ENCODE results near the gene PPP6R3. TPM values are rescaled to one million over a fixed set of nuclear protein-coding genes. Genes with fewer than 3 reads are reported as not detected.

The PPP6R3 gene
- total RNA-seq, 1 donor from 2014 or later = 121 TPM

DNA sequence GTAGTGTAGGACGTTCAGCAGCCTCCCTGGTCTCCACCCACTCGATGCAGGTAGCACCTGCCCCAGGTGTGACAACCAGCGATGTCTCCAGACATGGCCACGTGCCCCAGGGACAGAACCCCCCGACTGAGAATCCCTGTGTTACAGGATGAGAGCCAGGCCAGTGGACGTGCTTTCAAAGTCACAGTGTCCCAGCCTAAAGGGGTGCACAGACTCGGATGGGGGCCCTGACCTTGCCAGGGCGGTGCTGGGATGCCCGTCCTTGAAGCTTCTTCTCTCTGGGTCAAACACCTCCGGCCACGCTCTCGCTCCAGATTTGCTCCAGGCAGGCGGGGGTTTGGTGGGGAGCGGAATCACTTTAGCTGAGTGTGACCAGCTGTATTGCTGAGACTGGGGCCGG, 200.5 kb downstream of the PPP6R3 start:
- no peaks in the 10 kb centered on the region for H3K27me3 ChIP-seq
- TF ChIP-seq POLR2A (IDR thresholded peaks at IDR 0.05) (no peak), POLR2AphosphoS5 (IDR thresholded peaks at IDR 0.05; ENCODE audit: insufficient read depth in 1 of 2, low read depth in 1 of 2) (no peak)
- TF ChIP-seq, protein P1, sequence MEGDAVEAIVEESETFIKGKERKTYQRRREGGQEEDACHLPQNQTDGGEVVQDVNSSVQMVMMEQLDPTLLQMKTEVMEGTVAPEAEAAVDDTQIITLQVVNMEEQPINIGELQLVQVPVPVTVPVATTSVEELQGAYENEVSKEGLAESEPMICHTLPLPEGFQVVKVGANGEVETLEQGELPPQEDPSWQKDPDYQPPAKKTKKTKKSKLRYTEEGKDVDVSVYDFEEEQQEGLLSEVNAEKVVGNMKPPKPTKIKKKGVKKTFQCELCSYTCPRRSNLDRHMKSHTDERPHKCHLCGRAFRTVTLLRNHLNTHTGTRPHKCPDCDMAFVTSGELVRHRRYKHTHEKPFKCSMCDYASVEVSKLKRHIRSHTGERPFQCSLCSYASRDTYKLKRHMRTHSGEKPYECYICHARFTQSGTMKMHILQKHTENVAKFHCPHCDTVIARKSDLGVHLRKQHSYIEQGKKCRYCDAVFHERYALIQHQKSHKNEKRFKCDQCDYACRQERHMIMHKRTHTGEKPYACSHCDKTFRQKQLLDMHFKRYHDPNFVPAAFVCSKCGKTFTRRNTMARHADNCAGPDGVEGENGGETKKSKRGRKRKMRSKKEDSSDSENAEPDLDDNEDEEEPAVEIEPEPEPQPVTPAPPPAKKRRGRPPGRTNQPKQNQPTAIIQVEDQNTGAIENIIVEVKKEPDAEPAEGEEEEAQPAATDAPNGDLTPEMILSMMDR (IDR thresholded peaks at IDR 0.05) = no peak
- intact Hi-C loops (cut with DNase I) = no loop called here
- no peak overlapping the region for H3K27ac ChIP-seq
- DNase-seq (ENCODE audit: extremely low spot score in 2 of 2) = no peak
- H3K36me3 ChIP-seq = no peaks in the 10 kb centered on the region
- H3K4me1 ChIP-seq = peaks cover 13% of the 10 kb centered on the region
- no peaks in the 10 kb centered on the region for H3K9me3 ChIP-seq
- H3K4me3 ChIP-seq = no peak overlapping the region

DNA sequence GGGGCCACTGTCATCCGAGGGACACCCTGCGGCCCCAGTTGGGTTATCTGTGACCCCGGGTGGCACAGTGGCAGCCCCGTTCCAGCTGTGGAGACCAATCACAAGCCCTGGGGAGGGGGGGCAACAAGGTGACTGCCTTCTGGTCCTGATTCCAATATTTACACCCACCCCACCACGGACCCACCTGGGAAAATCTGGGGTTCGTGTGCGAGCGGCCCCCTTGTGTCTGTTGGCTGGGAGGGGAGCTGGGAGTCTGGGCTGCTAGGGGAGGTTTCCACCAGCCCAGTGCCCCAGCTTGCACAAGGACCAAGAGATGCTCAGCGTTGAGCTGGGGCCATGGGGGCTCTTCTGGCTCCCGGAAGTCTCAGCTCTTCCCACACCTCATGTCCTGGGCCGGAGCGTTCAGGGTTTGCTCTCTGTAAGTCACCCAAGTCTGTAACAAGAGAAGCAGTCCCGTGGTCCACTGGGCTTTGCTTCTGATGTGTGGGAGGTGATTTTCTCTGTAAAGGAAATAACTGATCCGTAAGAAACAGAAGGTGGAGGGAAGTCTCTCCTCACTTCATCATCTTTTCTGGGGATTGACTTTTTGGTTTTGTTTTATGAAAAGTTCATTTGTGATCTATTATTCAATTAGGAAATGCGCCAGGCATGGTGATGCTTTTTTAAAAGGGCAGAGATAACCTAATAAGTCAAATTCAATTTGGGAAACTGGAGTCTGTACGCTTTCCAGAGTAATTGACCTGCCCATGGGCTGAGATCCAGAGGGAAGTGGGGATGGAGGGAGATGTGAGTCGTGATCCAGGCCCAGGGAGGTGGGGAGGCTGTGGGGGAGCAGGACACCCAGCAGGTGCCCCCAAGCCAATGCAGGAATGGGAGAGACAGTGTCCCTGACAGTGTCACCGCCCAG, 201.4 kb downstream of the PPP6R3 start:
- Histone ChIP-seq H3K27me3 (no peaks in the 10 kb centered on the region), H3K9me3 (no peaks in the 10 kb centered on the region), H3K4me1 (peaks cover 13% of the 10 kb centered on the region), H3K4me3 (no peak overlapping the region), H3K27ac (no peak overlapping the region), H3K36me3 (no peaks in the 10 kb centered on the region)
- intact Hi-C loops (cut with DNase I) = no loop called here
- TF ChIP-seq, protein P1 (IDR thresholded peaks at IDR 0.05) = no peak
- TF ChIP-seq POLR2AphosphoS5 (IDR thresholded peaks at IDR 0.05; ENCODE audit: insufficient read depth in 1 of 2, low read depth in 1 of 2) = no peak
- TF ChIP-seq POLR2A (IDR thresholded peaks at IDR 0.05) = no peak
- DNase-seq (ENCODE audit: extremely low spot score in 2 of 2) = no peak

DNA sequence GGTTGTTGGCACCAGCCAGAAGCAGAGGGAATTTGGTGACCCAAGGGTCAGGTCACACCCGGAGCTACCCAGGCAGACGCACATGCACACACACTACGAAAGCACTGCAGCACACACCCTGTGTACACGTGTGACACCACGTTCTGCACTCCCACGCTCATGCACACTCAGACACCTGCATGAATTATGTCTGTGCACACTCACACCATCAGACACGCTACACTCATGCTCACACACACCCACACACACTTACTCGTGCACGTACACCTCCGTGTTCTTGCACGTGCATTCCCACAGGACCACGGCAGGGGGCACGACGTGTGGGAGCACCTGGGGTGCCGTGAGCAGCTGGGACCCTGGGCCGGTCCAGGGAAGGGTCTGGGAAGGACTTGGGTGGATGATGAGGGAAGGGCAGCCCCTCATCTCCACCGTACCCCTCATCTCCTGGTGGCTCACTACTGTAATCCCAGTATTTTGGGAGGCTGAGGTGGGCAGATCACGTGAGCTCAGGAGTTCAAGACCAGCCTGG, 203.0 kb downstream of the PPP6R3 start:
- H3K27ac ChIP-seq = no peak overlapping the region
- H3K27me3 ChIP-seq = no peaks in the 10 kb centered on the region
- intact Hi-C loops (cut with DNase I) = no loop called here
- H3K36me3 ChIP-seq = no peaks in the 10 kb centered on the region
- TF ChIP-seq POLR2AphosphoS5 (IDR thresholded peaks at IDR 0.05; ENCODE audit: insufficient read depth in 1 of 2, low read depth in 1 of 2) (no peak), POLR2A (IDR thresholded peaks at IDR 0.05) (no peak)
- H3K4me1 ChIP-seq = peaks cover 13% of the 10 kb centered on the region
- no peak for DNase-seq (ENCODE audit: extremely low spot score in 2 of 2)
- H3K9me3 ChIP-seq = no peaks in the 10 kb centered on the region
- no peak overlapping the region for H3K4me3 ChIP-seq

DNA sequence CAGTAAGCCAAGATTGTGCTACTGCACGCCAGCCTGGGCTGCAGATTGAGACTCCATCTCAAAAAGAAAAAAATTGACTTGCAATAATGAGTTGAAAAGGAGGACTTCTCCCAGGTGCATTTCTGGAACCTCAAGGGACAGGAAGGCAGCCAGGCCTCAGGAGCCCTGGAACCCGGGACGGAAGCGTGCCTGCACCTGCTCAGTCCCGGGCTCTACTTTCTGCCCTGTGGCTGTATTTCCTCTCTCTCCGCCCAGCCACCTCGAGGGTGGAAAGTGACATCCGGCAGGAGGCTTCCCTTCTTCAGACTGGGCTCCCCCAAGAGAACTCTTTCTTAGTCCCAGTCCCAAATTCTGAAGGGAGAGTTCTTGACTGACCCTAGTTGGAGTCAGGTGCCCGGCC, 203.6 kb downstream of the PPP6R3 start:
- H3K27ac ChIP-seq = no peak overlapping the region
- H3K4me1 ChIP-seq = peaks cover 8% of the 10 kb centered on the region
- no peaks in the 10 kb centered on the region for H3K27me3 ChIP-seq
- no peak overlapping the region for H3K4me3 ChIP-seq
- DNase-seq (ENCODE audit: extremely low spot score in 2 of 2) = no peak
- intact Hi-C loops (cut with DNase I) = no loop called here
- no peaks in the 10 kb centered on the region for H3K36me3 ChIP-seq
- TF ChIP-seq POLR2A (IDR thresholded peaks at IDR 0.05) = no peak
- TF ChIP-seq POLR2AphosphoS5 (IDR thresholded peaks at IDR 0.05; ENCODE audit: insufficient read depth in 1 of 2, low read depth in 1 of 2) = no peak
- H3K9me3 ChIP-seq = no peaks in the 10 kb centered on the region

DNA sequence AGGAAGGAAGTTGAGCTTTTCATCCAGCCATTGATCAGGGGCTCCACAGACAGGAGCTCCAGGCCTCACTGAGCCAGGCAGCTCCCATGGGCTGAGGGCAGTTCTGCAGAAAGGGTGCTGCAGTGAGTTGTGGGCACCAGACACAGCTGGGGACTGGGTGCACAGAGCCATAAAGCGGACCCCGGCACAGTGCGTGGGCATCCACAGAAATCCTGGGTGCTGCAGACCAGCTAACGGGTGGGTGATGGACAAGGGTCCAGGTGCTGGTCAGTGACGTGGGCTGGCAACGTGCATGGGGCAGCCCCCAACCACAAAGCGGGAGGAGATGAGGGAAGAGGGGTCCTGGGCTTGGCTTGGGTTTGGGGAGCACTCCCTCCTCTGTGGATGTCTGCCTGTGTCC, 204.4 kb downstream of the PPP6R3 start:
- no peak overlapping the region for H3K27ac ChIP-seq
- intact Hi-C loops (cut with DNase I) = no loop called here
- DNase-seq (ENCODE audit: extremely low spot score in 2 of 2) = no peak

More for the DNA sequence above, 204.4 kb downstream of the PPP6R3 start:
- no peaks in the 10 kb centered on the region for H3K4me1 ChIP-seq
- no peaks in the 10 kb centered on the region for H3K27me3 ChIP-seq
- H3K4me3 ChIP-seq = no peak overlapping the region
- H3K9me3 ChIP-seq = no peaks in the 10 kb centered on the region
- no peak for TF ChIP-seq POLR2A (IDR thresholded peaks at IDR 0.05)
- TF ChIP-seq POLR2AphosphoS5 (IDR thresholded peaks at IDR 0.05; ENCODE audit: insufficient read depth in 1 of 2, low read depth in 1 of 2) = no peak
- TF ChIP-seq, protein P1 (IDR thresholded peaks at IDR 0.05) = no peak
- H3K36me3 ChIP-seq = no peaks in the 10 kb centered on the region

Small RNA genes within 50 kb of the gene (small RNA-seq; reads per million reads assigned to genes)
- gene NDUFA3P2 = not detected

Other genes starting within 250 kb of the PPP6R3 start
- gene KMT5B, start 247.5 kb upstream of the PPP6R3 start, total RNA-seq = 35.4 TPM
- 38.1 TPM for gene C11orf24, start 188.8 kb upstream of the PPP6R3 start, total RNA-seq
- gene LRP5, start 148.2 kb upstream of the PPP6R3 start, total RNA-seq = 42.5 TPM
- gene GAL, start 223.8 kb downstream of the PPP6R3 start, total RNA-seq = 15.7 TPM

Measured in vagina (tissue), 2 donors.